HEK293 (cell line): ENCODE results near the gene EIPR1.

ENCODE experiments used
- PRDM1 ChIP-seq: fragments of 450-650 bp; formaldehyde crosslinking; IDR thresholded peaks from 2 replicates; pipeline ENCODE4; 2016; ENCODE audit warnings: missing biosample characterization, missing genetic modification characterization
- REST ChIP-seq: fragments of 450-650 bp; formaldehyde crosslinking; IDR thresholded peaks from 2 replicates; pipeline ENCODE4 v1.5.1; 2016; ENCODE audit warnings: missing biosample characterization, missing genetic modification characterization
- ZBTB10 ChIP-seq: fragments of 450-650 bp; formaldehyde crosslinking; IDR thresholded peaks from 2 replicates; pipeline ENCODE4 v1.5.1; 2016; ENCODE audit warnings: missing biosample characterization, missing genetic modification characterization
- ZBTB21 ChIP-seq: fragments of 450-650 bp; formaldehyde crosslinking; IDR thresholded peaks from 2 replicates; pipeline ENCODE4 v1.5.1; 2017; ENCODE audit warnings: missing biosample characterization, missing genetic modification characterization
- ZEB2 ChIP-seq: fragments of 450-650 bp; formaldehyde crosslinking; IDR thresholded peaks from 2 replicates; pipeline ENCODE4 v1.5.1; 2016; ENCODE audit warnings: missing biosample characterization, missing genetic modification characterization
- ZNF133 ChIP-seq: fragments of 450-650 bp; formaldehyde crosslinking; IDR thresholded peaks from 2 replicates; pipeline ENCODE4 v1.5.1; 2016; ENCODE audit warnings: missing biosample characterization, missing genetic modification characterization
- ZNF148 ChIP-seq: fragments of 450-650 bp; formaldehyde crosslinking; IDR thresholded peaks from 2 replicates; pipeline ENCODE4 v1.5.0; 2017; ENCODE audit warnings: missing biosample characterization, missing genetic modification characterization, borderline replicate concordance
- ZNF23 ChIP-seq: fragments of 450-650 bp; formaldehyde crosslinking; IDR thresholded peaks from 2 replicates; pipeline ENCODE4 v1.5.1; 2016; ENCODE audit warnings: missing biosample characterization, missing genetic modification characterization, borderline replicate concordance
- ZNF341 ChIP-seq: fragments of 450-650 bp; formaldehyde crosslinking; IDR thresholded peaks from 2 replicates; pipeline ENCODE4; 2016; ENCODE audit warnings: low read depth, missing biosample characterization, missing genetic modification characterization
- ZNF580 ChIP-seq: fragments of 450-650 bp; formaldehyde crosslinking; IDR thresholded peaks from 2 replicates; pipeline ENCODE4 v1.5.1; 2016; ENCODE audit warnings: missing biosample characterization, missing genetic modification characterization
- ZNF639 ChIP-seq: fragments of 450-650 bp; formaldehyde crosslinking; IDR thresholded peaks from 2 replicates; pipeline ENCODE4 v1.5.1; 2016; ENCODE audit warnings: missing biosample characterization, missing genetic modification characterization
- TF ChIP-seq, protein P1 (sequence below): fragments of 450-650 bp; formaldehyde crosslinking; IDR thresholded peaks from 2 replicates; pipeline ENCODE4 v1.5.1; 2016; ENCODE audit warnings: missing biosample characterization, missing genetic modification characterization

DNA sequence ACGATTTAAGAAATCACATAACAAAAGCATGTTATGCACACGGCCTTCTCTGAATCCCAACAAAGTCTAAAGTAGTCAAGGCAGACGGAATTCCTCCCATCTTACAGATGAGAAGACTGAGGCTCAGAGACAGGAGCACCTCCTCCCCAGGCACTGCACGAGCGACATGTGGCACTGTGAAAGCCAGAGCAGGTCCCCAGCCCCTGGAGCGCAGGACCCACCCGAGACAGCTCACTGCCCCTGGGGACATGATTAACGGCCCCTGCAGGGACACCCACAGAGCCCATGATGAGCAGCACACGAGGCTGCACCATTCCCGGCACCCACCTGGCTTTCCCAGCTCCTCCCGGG, 53.6 kb downstream of the EIPR1 start:
- TF ChIP-seq, protein P1, sequence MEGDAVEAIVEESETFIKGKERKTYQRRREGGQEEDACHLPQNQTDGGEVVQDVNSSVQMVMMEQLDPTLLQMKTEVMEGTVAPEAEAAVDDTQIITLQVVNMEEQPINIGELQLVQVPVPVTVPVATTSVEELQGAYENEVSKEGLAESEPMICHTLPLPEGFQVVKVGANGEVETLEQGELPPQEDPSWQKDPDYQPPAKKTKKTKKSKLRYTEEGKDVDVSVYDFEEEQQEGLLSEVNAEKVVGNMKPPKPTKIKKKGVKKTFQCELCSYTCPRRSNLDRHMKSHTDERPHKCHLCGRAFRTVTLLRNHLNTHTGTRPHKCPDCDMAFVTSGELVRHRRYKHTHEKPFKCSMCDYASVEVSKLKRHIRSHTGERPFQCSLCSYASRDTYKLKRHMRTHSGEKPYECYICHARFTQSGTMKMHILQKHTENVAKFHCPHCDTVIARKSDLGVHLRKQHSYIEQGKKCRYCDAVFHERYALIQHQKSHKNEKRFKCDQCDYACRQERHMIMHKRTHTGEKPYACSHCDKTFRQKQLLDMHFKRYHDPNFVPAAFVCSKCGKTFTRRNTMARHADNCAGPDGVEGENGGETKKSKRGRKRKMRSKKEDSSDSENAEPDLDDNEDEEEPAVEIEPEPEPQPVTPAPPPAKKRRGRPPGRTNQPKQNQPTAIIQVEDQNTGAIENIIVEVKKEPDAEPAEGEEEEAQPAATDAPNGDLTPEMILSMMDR (tag by site-specific recombination), result no peak
- no peak for TF ChIP-seq ZNF148 (tag by site-specific recombination)
- no peak for TF ChIP-seq ZNF23 (tag by site-specific recombination)
- TF ChIP-seq REST (tag by site-specific recombination), result no peak
- no peak for TF ChIP-seq ZBTB10 (tag by site-specific recombination)
- no peak for TF ChIP-seq ZNF341 (tag by site-specific recombination)
- TF ChIP-seq ZEB2 (tag by site-specific recombination), result no peak
- no peak for TF ChIP-seq ZNF639
- no peak for TF ChIP-seq ZBTB21 (tag by site-specific recombination)
- TF ChIP-seq ZNF133 (tag by site-specific recombination), result no peak
- no peak for TF ChIP-seq ZNF580 (tag by site-specific recombination)
- no peak for TF ChIP-seq PRDM1 (tag by site-specific recombination)
